Mammary epithelial cell (primary cell): ENCODE measurements around the gene IL19.

Experiments used
- EZH2 ChIP-seq: IDR thresholded peaks from 2 replicates; pipeline ENCODE4 v1.6.1; 2012; ENCODE audit warnings: low read length, inconsistent platforms, borderline replicate concordance
- TF ChIP-seq, protein P1 (sequence below), 2 donors: IDR thresholded peaks in 1 of 2; conservative IDR thresholded peaks in 1 of 2; 2 replicates each; pipeline ENCODE4 v1.5.1; 2011 to 2012; ENCODE audit warnings: inconsistent platforms in 2 of 2, low read length in 2 of 2, mild to moderate bottlenecking in 2 of 2, control low read depth in 1 of 2, low read depth in 1 of 2; ENCODE audit not compliant: insufficient read depth in 1 of 2; ENCODE audit errors: extremely low read depth in 1 of 2

GRCh38 chr1:206739411-206740076, 31.0 kb upstream of the IL19 start:
- TF ChIP-seq, protein P1, sequence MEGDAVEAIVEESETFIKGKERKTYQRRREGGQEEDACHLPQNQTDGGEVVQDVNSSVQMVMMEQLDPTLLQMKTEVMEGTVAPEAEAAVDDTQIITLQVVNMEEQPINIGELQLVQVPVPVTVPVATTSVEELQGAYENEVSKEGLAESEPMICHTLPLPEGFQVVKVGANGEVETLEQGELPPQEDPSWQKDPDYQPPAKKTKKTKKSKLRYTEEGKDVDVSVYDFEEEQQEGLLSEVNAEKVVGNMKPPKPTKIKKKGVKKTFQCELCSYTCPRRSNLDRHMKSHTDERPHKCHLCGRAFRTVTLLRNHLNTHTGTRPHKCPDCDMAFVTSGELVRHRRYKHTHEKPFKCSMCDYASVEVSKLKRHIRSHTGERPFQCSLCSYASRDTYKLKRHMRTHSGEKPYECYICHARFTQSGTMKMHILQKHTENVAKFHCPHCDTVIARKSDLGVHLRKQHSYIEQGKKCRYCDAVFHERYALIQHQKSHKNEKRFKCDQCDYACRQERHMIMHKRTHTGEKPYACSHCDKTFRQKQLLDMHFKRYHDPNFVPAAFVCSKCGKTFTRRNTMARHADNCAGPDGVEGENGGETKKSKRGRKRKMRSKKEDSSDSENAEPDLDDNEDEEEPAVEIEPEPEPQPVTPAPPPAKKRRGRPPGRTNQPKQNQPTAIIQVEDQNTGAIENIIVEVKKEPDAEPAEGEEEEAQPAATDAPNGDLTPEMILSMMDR (conservative IDR thresholded peaks at IDR 0.05 in 1 of 2, IDR thresholded peaks at IDR 0.05 in 1 of 2; ENCODE audit: extremely low read depth in 1 of 2, insufficient read depth in 1 of 2, low read depth in 1 of 2, low read length in 2 of 2) = no peak
- no peak for TF ChIP-seq EZH2
